ENCODE results near the gene ASB6. TPM values are rescaled to one million over a fixed set of nuclear protein-coding genes. Genes with fewer than 3 reads are reported as not detected.

The ASB6 gene
- total RNA-seq, 1 donor = 17.8 TPM

DNA sequence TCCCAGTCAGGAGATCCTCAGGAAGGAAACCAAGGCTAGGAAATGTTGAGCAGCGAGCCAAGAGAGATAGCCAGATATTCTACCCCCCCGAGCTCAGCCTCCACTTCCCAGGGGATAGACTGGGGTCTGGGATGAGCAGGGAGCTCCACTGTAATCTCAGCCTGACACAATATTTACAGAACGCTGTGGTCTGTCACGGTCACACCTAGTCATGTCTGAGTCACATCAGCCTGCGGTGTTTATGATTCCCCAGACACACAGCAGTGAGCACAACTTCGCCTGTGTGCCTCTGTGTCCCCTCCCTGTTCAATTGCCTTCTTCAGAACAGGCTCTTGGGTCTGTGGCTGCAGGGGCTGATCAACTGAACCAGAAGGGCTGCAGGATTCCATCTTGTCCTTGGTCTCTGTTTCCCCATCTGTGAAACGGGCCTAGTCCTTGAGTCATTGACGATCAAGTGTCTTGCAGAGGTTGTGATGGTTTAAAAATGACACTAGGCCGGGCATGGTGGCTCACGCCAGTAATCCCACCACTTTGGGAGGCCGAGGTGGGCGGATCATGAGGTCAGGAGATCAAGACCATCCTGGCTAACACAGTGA, 14.9 kb upstream of the ASB6 start:
- no peaks in the 10 kb centered on the region for H3K9me3 ChIP-seq (ENCODE audit: low read depth, low read length)
- no peaks in the 10 kb centered on the region for H3K27me3 ChIP-seq (ENCODE audit: insufficient read depth, low read length)
- H3K4me1 ChIP-seq (ENCODE audit: insufficient read depth, low read length) = no peaks in the 10 kb centered on the region
- H3K4me3 ChIP-seq (ENCODE audit: low read length) = no peak overlapping the region

DNA sequence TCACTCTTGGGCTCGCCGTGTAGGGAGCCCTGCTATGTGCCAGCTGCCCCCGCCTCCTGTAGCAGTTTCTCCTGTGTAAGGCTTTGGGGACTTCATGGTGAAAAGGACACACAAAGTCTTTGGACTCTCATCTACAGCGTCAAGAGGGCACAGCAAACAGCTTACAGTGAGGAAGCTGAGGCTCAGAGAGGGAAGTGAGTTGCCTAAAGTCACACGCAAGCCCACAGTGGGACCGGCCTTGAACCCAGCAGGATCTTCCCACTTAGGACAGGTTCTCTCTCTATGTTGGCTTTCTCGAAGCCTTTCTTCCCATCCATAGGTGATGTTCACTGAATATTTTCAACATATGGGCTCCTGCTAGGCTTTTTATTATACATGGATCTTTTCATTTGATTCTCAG, 13.7 kb upstream of the ASB6 start:
- Histone ChIP-seq H3K27me3 (ENCODE audit: insufficient read depth, low read length) (no peaks in the 10 kb centered on the region), H3K9me3 (ENCODE audit: low read depth, low read length) (no peaks in the 10 kb centered on the region), H3K4me1 (ENCODE audit: insufficient read depth, low read length) (no peaks in the 10 kb centered on the region), H3K4me3 (ENCODE audit: low read length) (no peak overlapping the region)

GRCh38 chr9:129655154-129655553, 13.2 kb upstream of the ASB6 start:
- no peak overlapping the region for H3K4me3 ChIP-seq (ENCODE audit: low read length)
- no peaks in the 10 kb centered on the region for H3K27me3 ChIP-seq (ENCODE audit: insufficient read depth, low read length)
- no peaks in the 10 kb centered on the region for H3K4me1 ChIP-seq (ENCODE audit: insufficient read depth, low read length)
- no peaks in the 10 kb centered on the region for H3K9me3 ChIP-seq (ENCODE audit: low read depth, low read length)

- Histone ChIP-seq H3K27me3 (ENCODE audit: insufficient read depth, low read length) (no peaks in the 10 kb centered on the region), H3K4me3 (ENCODE audit: low read length) (no peak overlapping the region), H3K9me3 (ENCODE audit: low read depth, low read length) (no peaks in the 10 kb centered on the region)
Observed at GRCh38 chr9:129654554-129655040, 12.6 kb upstream of the ASB6 start.

DNA sequence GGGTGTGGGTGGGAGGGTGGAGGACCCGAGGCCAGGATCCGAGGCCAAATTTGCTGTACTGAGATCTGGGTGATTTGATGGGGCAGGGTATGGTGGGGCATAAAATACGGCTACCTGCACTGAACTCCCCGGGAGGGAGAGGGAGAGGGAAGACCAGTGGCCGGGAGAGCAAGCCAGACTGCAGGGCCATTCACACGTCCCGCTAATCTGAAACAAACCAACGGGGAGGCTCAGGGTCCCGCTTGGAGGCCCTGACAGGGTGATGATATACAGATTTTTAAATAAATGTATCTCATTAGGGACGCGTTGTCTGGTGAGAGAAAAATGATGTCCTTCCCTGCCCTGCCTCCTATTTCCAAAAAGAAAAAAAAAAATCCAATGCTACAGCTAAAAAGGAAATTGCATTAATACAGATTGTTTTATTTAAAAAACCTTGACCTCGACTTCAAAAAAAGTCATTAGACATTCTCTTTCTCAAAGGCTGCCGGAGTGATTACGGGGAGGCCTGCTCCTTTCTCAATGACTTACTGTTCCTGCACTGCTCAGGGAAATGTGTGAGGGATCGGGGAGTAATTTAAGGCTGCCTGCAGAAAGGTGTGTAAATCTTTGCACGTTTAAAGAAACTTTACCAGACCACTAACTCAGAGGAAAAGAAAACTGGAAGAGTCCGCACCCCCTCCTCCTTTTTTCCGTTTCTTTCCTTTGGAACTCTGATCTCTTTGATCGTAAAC, 12.0 kb upstream of the ASB6 start:
- Histone ChIP-seq H3K4me1 (ENCODE audit: insufficient read depth, low read length) (no peaks in the 10 kb centered on the region), H3K4me3 (ENCODE audit: low read length) (no peak overlapping the region), H3K9me3 (ENCODE audit: low read depth, low read length) (no peaks in the 10 kb centered on the region), H3K27me3 (ENCODE audit: insufficient read depth, low read length) (no peaks in the 10 kb centered on the region)

More at GRCh38 chr9:129654554-129655040, 12.6 kb upstream of the ASB6 start:
- no peaks in the 10 kb centered on the region for H3K4me1 ChIP-seq (ENCODE audit: insufficient read depth, low read length)

GRCh38 chr9:129650680-129651235, 8.8 kb upstream of the ASB6 start:
- Histone ChIP-seq H3K4me1 (ENCODE audit: insufficient read depth, low read length) (no peaks in the 10 kb centered on the region), H3K9me3 (ENCODE audit: low read depth, low read length) (no peaks in the 10 kb centered on the region), H3K27me3 (ENCODE audit: insufficient read depth, low read length) (no peaks in the 10 kb centered on the region), H3K4me3 (ENCODE audit: low read length) (no peak overlapping the region)

GRCh38 chr9:129649726-129650679, 8.1 kb upstream of the ASB6 start:
- Histone ChIP-seq H3K4me3 (ENCODE audit: low read length) (no peak overlapping the region), H3K4me1 (ENCODE audit: insufficient read depth, low read length) (no peaks in the 10 kb centered on the region), H3K27me3 (ENCODE audit: insufficient read depth, low read length) (no peaks in the 10 kb centered on the region), H3K9me3 (ENCODE audit: low read depth, low read length) (no peaks in the 10 kb centered on the region)

GRCh38 chr9:129648764-129649115, 6.8 kb upstream of the ASB6 start:
- no peaks in the 10 kb centered on the region for H3K9me3 ChIP-seq (ENCODE audit: low read depth, low read length)
- H3K4me3 ChIP-seq (ENCODE audit: low read length) = no peak overlapping the region

GRCh38 chr9:129648092-129648763, 6.3 kb upstream of the ASB6 start:
- no peaks in the 10 kb centered on the region for H3K9me3 ChIP-seq (ENCODE audit: low read depth, low read length)
- H3K4me1 ChIP-seq (ENCODE audit: insufficient read depth, low read length) = no peaks in the 10 kb centered on the region
- no peak overlapping the region for H3K4me3 ChIP-seq (ENCODE audit: low read length)
- no peaks in the 10 kb centered on the region for H3K27me3 ChIP-seq (ENCODE audit: insufficient read depth, low read length)

More at GRCh38 chr9:129648764-129649115, 6.8 kb upstream of the ASB6 start:
- no peaks in the 10 kb centered on the region for H3K4me1 ChIP-seq (ENCODE audit: insufficient read depth, low read length)
- H3K27me3 ChIP-seq (ENCODE audit: insufficient read depth, low read length) = no peaks in the 10 kb centered on the region

DNA sequence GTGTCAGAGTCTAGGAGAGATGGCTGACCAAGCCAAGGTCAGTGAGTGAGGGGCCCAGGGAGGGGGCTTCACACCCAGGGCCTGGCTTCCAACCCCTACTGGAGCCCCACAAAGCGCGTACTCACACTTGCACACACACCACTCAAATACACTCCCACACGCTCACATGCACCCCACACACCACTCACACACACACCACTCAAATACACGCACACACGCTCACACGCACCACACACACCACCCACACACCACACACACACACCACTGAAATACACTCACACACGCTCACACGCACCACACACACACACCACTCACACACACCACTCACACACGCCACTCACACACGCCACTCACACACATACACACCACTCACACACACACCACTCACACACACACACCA, 5.7 kb upstream of the ASB6 start:
- H3K4me3 ChIP-seq (ENCODE audit: low read length) = no peak overlapping the region
- H3K4me1 ChIP-seq (ENCODE audit: insufficient read depth, low read length) = peaks cover under 1% of the 10 kb centered on the region
- H3K27me3 ChIP-seq (ENCODE audit: insufficient read depth, low read length) = no peaks in the 10 kb centered on the region
- no peaks in the 10 kb centered on the region for H3K9me3 ChIP-seq (ENCODE audit: low read depth, low read length)

- no peaks in the 10 kb centered on the region for H3K9me3 ChIP-seq (ENCODE audit: low read depth, low read length)
- no peak overlapping the region for H3K4me3 ChIP-seq (ENCODE audit: low read length)
- H3K27me3 ChIP-seq (ENCODE audit: insufficient read depth, low read length) = no peaks in the 10 kb centered on the region
- peaks cover 5% of the 10 kb centered on the region for H3K4me1 ChIP-seq (ENCODE audit: insufficient read depth, low read length)
Observed at GRCh38 chr9:129646654-129647053, 4.7 kb upstream of the ASB6 start.

GRCh38 chr9:129646252-129646651, 4.3 kb upstream of the ASB6 start:
- H3K27me3 ChIP-seq (ENCODE audit: insufficient read depth, low read length) = no peaks in the 10 kb centered on the region
- H3K4me1 ChIP-seq (ENCODE audit: insufficient read depth, low read length) = peaks cover 9% of the 10 kb centered on the region
- H3K4me3 ChIP-seq (ENCODE audit: low read length) = no peak overlapping the region
- no peaks in the 10 kb centered on the region for H3K9me3 ChIP-seq (ENCODE audit: low read depth, low read length)

DNA sequence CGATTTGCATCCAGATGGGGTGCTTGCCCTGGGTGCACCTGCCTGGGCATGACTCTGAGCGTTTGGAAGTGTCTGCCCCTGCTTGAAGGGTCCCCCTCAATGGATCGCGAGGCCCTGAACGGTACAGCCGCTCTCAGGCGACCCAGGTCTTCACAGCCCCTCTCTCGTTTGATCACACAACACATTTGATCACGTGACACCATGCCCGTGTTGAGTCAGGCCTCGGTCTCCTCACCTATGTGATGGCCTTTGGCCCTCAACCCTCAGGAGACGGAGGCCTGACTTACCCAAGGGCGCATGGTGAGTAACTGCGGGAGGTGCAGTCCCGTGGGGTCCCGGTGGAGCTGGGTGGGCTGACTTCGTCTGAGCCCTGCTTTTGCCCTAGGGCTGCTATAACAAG, 3.0 kb upstream of the ASB6 start:
- Histone ChIP-seq H3K27me3 (ENCODE audit: insufficient read depth, low read length) (no peaks in the 10 kb centered on the region), H3K9me3 (ENCODE audit: low read depth, low read length) (no peaks in the 10 kb centered on the region), H3K4me1 (ENCODE audit: insufficient read depth, low read length) (peaks cover 22% of the 10 kb centered on the region), H3K4me3 (ENCODE audit: low read length) (no peak overlapping the region)

DNA sequence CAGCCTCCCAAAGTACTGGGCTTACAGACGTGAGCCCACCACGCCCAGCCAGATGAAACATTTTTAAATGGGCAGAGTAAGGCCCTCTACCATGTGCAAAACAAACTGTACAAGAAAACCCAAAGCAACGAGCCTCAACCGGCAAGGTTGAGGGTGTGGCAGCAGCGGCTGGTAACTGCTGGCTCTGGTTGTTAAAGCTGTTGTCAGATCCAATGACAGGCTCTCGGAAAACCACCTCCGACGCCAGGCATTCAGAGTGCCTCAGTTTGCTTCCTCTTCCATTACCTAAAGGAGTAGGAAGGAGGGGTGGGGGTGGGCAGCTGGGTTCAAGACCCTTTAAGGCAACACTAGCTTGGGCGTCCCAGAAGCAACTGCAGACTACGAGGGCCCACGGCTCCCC, 2.4 kb upstream of the ASB6 start:
- Histone ChIP-seq H3K4me1 (ENCODE audit: insufficient read depth, low read length) (peaks cover 25% of the 10 kb centered on the region), H3K9me3 (ENCODE audit: low read depth, low read length) (no peaks in the 10 kb centered on the region), H3K27me3 (ENCODE audit: insufficient read depth, low read length) (no peaks in the 10 kb centered on the region), H3K4me3 (ENCODE audit: low read length) (no peak overlapping the region)

Data from mononuclear cell (primary cell).